ENCODE measurements around the gene TNFAIP1. TPM values are rescaled to one million over a fixed set of nuclear protein-coding genes. Genes with fewer than 3 reads are reported as not detected.
A peak's percentile ranks its signal among the peaks of the same experiment; 100 is the strongest.

Gene TNFAIP1
- total RNA-seq, 4 donors from 2014 or later = 18.2 to 67.1 (median 38.4) TPM

DNA sequence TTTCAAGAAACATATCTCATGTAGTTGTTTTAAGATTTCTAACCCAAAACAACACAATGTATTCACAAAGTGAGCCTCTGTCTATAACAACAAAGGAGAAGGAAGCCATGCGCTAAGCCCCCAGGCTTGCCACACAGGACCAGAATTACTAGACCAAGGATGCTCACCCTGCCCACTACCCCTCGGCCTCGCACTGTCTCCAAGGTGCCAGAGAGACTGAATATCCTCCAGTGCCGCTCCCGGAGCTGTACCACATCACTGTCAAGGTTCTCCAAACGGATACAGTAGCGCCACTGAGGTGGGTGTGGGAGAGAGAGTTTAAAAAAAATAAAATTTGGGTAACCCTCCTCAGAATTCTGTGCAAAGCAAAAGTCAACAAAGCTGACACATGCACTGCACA is 14.7 kb downstream of the TNFAIP1 start:
- Histone ChIP-seq H3K4me1 (no peaks in the 10 kb centered on the region), H3K36me3 (no peaks in the 10 kb centered on the region), H3K9me3 (no peaks in the 10 kb centered on the region), H3K27me3 (no peaks in the 10 kb centered on the region), H3K4me3 (no peak overlapping the region), H3K27ac (no peak overlapping the region)
- intact Hi-C loops (cut with DNase I; ENCODE audit: low total_unique reads) = no loop called here
- TF ChIP-seq, protein P1, sequence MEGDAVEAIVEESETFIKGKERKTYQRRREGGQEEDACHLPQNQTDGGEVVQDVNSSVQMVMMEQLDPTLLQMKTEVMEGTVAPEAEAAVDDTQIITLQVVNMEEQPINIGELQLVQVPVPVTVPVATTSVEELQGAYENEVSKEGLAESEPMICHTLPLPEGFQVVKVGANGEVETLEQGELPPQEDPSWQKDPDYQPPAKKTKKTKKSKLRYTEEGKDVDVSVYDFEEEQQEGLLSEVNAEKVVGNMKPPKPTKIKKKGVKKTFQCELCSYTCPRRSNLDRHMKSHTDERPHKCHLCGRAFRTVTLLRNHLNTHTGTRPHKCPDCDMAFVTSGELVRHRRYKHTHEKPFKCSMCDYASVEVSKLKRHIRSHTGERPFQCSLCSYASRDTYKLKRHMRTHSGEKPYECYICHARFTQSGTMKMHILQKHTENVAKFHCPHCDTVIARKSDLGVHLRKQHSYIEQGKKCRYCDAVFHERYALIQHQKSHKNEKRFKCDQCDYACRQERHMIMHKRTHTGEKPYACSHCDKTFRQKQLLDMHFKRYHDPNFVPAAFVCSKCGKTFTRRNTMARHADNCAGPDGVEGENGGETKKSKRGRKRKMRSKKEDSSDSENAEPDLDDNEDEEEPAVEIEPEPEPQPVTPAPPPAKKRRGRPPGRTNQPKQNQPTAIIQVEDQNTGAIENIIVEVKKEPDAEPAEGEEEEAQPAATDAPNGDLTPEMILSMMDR (IDR thresholded peaks at IDR 0.05) = no peak
- no peak for TF ChIP-seq POLR2A (IDR thresholded peaks at IDR 0.05)
- DNase-seq = no peak

DNA sequence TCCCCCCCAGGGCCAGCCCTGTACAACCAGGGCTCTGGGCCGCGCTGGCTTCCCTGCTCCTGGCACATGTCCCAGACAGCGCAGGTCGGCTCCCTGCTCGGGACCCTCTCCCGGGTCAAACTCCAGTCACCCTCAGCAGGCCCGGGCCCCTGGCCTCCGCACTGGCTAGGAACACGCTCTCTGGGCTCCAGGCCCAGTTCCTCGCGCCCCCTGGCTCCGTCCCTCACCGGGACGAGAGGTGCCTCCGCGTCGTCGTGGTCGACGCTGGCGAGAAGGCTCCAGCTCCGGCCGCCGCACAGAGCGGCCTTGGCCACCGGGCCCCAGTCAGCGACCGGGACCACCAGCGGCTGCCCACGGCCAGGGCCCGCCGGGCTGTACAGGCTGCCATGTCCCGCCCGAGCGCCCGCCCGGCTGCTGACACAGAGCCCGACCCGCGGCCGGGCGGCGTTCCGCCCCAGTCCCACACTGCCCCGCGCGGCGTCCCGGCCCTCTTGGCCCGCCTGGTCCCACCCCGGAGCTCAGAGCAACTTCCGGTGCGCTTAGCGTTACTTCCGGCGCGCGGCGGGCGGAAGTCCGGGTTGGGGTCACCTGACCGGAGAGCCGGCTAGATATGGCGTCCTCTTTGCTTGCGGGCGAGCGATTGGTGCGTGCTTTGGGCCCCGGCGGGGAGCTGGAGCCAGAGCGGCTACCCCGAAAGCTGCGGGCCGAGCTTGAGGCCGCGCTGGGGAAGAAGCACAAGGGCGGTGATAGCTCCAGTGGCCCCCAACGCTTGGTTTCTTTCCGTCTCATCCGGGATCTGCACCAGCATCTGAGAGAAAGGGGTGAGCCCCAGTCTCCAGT is 21.7 kb downstream of the TNFAIP1 start, which contains the start of gene POLDIP2:
Gene POLDIP2 (minus strand): TSS at position 467 of the 840 bp plus-strand sequence. CDS start 79 bp downstream, at position 388.
- DNase-seq = peak; percentile 93 to 95
- intact Hi-C loops (cut with DNase I; ENCODE audit: low total_unique reads) = no loop called here
- H3K9me3 ChIP-seq = no peaks in the 10 kb centered on the region
- H3K36me3 ChIP-seq = no peaks in the 10 kb centered on the region
- peak within 1 kb of the TSS; percentile 85 to 95 for H3K4me3 ChIP-seq
- H3K27ac ChIP-seq = peak within 1 kb of the TSS; percentile 78 to 90
- no peaks in the 10 kb centered on the region for H3K27me3 ChIP-seq
- TF ChIP-seq POLR2A (IDR thresholded peaks at IDR 0.05) = peak; percentile 87 to 94
- TF ChIP-seq, protein P1 (IDR thresholded peaks at IDR 0.05) = peak in 2 of 4 experiments; percentile 2 to 48
- peaks cover 0 to 13% of the 10 kb centered on the region in 2 donors for H3K4me1 ChIP-seq

DNA sequence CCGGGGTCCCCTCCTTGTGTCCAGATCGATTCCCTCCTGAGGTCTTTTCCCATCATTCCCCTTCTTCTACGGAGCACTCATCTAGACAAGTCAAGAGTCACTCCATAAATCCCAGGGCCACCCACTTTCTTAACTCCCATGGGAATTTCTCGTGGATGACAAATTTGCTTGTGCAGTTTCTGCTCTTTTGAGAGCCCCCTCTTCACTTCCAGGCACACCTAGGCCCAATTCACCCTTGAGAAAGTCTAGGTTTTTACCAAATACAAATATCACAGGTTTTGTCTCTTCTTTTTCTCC is 22.3 kb downstream of the TNFAIP1 start:
- peak overlapping the region; percentile 78 to 90 for H3K27ac ChIP-seq
- TF ChIP-seq, protein P1 (IDR thresholded peaks at IDR 0.05) = no peak
- TF ChIP-seq POLR2A (IDR thresholded peaks at IDR 0.05) = no peak
- no peaks in the 10 kb centered on the region for H3K9me3 ChIP-seq
- H3K36me3 ChIP-seq = no peaks in the 10 kb centered on the region
- no peak for DNase-seq
- peaks cover 0 to 13% of the 10 kb centered on the region in 2 donors for H3K4me1 ChIP-seq
- intact Hi-C loops (cut with DNase I; ENCODE audit: low total_unique reads) = no loop called here
- peak overlapping the region; percentile 85 to 95 for H3K4me3 ChIP-seq
- no peaks in the 10 kb centered on the region for H3K27me3 ChIP-seq

DNA sequence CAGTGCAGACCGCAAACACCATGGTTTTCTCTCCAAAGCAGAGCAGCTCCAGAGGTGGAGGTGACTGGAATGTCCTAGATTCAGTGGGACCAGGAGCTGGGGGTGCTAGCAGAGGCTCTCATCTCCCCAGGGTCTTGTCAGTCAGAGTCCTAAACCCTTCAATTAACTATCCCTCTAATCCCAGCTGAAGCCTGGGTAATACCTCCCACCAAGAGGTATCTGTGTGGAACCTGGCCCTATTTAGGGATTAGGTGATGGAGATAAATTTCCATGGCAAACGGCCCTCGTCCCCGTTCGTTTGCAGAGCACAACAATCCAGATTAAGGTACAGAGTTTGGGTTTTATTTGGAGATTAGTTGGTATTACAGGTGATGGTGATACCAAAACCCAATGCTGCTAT is 27.6 kb downstream of the TNFAIP1 start:
- no peaks in the 10 kb centered on the region for H3K36me3 ChIP-seq
- peaks cover 0 to 4% of the 10 kb centered on the region in 2 donors for H3K4me1 ChIP-seq
- DNase-seq = no peak
- TF ChIP-seq, protein P1 (IDR thresholded peaks at IDR 0.05) = no peak
- no peak for TF ChIP-seq POLR2A (IDR thresholded peaks at IDR 0.05)
- no peak overlapping the region for H3K4me3 ChIP-seq
- no peak overlapping the region for H3K27ac ChIP-seq
- intact Hi-C loops (cut with DNase I; ENCODE audit: low total_unique reads) = no loop called here
- no peaks in the 10 kb centered on the region for H3K27me3 ChIP-seq
- H3K9me3 ChIP-seq = no peaks in the 10 kb centered on the region
